GM19023 (cell line): Measurements from ENCODE around the gene HHAT.

Source experiments
- ATAC-seq: cut with Tn5 transposase; IDR thresholded peaks from one replicate; pipeline ENCODE4 v1.9.1; 2021; ENCODE audit warnings: mild to moderate bottlenecking, moderate library complexity; ENCODE audit not compliant: unreplicated experiment

The HHAT gene

GRCh38 chr1:210477328-210477924 is 148.7 kb downstream of the HHAT start:
- no peak for ATAC-seq

- ATAC-seq = no peak
These were observed 150.1 kb downstream of the HHAT start for GRCh38 chr1:210478820-210479219.

GRCh38 chr1:210482491-210482890 is 153.8 kb downstream of the HHAT start:
- no peak for ATAC-seq

- no peak for ATAC-seq
These were observed 154.4 kb downstream of the HHAT start for GRCh38 chr1:210482945-210483617.

DNA sequence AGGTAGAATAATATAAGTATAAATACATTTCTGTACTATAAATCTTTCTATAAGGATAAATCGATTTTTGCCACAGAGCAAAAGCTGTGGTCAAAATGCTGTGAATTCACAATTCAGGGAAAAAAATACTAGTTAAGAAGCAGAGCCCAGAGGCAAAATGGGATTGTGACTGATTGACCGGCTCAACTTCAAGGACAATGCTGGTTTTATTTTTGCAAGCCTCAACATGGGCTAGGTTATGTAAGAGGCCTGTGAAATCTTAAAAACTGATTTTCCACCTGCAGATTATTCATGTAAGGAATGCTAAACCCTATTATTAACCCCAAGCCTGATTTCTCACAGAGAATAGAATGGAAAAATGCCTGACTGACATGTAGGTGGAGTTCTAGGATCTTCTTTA is 155.1 kb downstream of the HHAT start:
- no peak for ATAC-seq

DNA sequence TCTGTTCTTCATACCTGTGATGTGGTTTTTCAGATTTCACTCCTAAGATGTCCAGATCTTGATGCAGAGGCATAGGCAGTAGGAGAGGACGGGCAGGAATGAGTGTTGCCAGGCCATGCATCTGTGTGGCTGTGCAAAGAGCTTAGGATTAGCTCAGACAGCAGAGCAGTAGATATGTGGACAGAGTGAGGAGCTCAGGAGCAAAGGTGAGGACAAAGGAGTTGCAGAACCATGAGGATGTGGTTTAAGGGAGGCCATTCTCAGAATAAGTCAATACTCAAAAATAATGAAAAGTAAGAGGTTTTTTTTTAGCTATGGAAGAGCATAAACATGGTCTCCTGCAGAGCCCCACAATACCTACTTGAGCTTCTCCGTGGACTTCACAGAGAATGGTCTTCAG is 158.3 kb downstream of the HHAT start:
- no peak for ATAC-seq

DNA sequence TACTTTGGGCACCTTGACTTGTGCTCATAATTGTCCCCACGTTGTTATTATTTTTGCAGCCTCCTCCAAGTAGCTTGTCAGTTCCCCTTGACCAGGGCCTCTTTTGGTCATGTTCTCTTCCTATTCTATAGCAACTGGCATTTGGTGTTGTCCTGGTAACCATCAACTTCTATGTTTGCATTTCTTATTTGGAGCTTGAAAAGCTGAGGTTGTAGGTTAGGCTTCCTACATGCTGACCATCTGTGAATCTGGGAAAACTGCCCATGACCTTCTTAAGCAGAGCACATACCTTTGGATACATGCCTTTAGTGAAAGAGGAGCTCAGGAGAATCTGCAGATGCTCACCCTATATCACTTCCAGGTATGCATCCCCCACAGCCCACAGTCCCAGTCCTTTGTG is 160.8 kb downstream of the HHAT start:
- ATAC-seq = no peak

- ATAC-seq = no peak
These were observed 162.1 kb downstream of the HHAT start for GRCh38 chr1:210490781-210491180.

DNA sequence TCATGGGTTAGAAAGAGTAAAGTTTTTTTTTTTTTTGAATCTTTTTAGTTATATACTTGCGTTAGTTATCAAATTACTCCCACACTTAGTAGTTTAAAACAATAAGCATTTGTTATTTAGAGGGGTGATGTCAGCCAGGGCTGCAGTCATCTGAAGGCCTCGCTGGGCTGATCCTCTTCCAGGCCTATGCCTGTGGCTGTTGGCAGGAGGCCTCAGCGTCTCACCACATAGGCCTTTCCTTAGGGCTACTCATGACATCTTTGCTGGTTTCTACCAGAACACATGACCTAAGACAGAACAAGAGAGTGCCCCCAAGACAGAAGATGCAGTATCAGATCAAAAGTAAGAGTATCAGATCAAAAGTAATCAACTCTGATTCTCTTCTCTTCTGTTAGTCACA is 167.4 kb downstream of the HHAT start:
- no peak for ATAC-seq

- ATAC-seq = no peak
These were observed 171.3 kb downstream of the HHAT start for GRCh38 chr1:210499956-210500355.

GRCh38 chr1:210500831-210501230 is 172.1 kb downstream of the HHAT start:
- ATAC-seq = no peak

DNA sequence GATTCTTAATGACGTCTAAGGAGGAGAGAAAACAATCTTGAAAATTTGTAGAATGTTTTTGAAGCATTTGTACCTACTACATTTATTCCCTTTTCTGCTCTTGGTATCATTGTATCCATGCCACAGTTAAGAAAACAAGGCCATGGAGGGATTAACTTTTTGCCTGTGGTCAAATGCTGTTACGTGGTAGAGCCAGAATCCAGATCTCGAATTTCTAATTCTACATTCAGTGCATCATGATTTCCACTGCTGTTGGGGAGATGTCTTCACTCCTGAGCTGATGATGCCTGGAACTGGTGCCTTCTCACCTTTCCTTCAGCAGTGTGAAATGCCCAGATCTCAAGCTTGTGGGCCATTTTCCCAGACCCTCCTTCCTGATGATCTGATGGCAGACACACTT is 175.6 kb downstream of the HHAT start:
- ATAC-seq = no peak

- no peak for ATAC-seq
These were observed 177.1 kb downstream of the HHAT start for GRCh38 chr1:210505601-210506496.

DNA sequence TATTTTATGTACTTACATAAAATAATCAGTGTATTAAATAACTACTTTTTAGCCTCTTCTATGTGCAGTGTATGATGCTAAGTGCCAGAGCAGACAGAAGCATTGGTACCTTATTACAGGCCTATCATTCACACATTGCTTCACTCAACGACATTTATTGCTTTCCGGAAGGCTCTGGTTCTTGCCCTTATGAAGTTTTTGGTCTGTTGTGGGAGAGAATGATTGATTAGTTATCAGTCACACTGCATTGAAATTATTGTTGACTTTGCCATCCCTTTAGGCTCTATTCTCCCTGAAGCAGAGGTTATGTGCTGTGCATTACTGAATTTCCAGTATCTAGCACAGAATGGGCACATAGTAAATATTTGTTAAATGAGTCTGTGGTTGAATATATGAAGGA is 178.0 kb downstream of the HHAT start:
- ATAC-seq = no peak

GRCh38 chr1:210516092-210516656 is 187.5 kb downstream of the HHAT start:
- no peak for ATAC-seq

- no peak for ATAC-seq
These were observed 188.2 kb downstream of the HHAT start for GRCh38 chr1:210516697-210517459.

DNA sequence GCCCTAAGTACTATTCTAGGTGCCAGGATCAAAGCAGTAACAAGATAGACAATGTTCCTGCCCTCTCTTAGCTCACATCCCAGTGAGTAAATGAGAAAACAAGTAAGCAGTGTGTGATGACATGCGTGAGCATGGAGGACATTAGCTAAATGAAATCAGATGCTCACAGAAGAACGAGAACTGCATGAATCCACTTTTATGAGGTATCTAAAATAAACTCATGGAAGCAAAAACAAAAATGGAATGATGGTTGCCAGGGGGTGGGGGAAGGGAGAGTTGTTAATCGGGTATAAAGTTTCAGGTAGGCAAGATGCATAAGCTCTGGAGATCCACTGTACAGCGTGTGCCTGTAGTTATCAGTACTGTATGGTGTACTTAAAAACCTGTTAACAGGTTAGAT is 195.1 kb downstream of the HHAT start:
- ATAC-seq = no peak

GRCh38 chr1:210525716-210526454 is 197.2 kb downstream of the HHAT start:
- ATAC-seq = no peak

- ATAC-seq = no peak
These were observed 198.4 kb downstream of the HHAT start for GRCh38 chr1:210527091-210527490.
